HEK293T (cell line): ENCODE measurements around the gene SCML1.

Experiments
- CTCF ChIA-PET: fragments of 350-600 bp; formaldehyde crosslinking; extraction: SDS; loops from one replicate; lab custom pipeline; 2021; ENCODE audit warnings: antibody characterized with exemption, inconsistent platforms; lab: Yijun Ruan, JAX
- POLR2A ChIA-PET: fragments of 350-600 bp; formaldehyde crosslinking; extraction: SDS; loops from one replicate; lab custom pipeline; 2020; ENCODE audit warnings: antibody characterized with exemption, inconsistent platforms; lab: Yijun Ruan, JAX
- DNase-seq: peaks from one replicate; pipeline ENCODE4 v3.0.0; 2012; ENCODE audit warnings: mixed read lengths; ENCODE audit errors: extremely low spot score
- ARNT ChIP-seq: fragments of 450-650 bp; IDR thresholded peaks from 2 replicates; pipeline ENCODE4 v1.6.1; 2017; ENCODE audit warnings: mild to moderate bottlenecking
- BHLHE40 ChIP-seq: fragments of 450-650 bp; IDR thresholded peaks from 2 replicates; pipeline ENCODE4 v1.6.1; 2016; ENCODE audit warnings: mild to moderate bottlenecking, moderate library complexity, borderline replicate concordance
- CTBP1 ChIP-seq: fragments of 450-650 bp; IDR thresholded peaks from 2 replicates; pipeline ENCODE4 v1.6.1; 2016; ENCODE audit warnings: borderline replicate concordance
- ELF4 ChIP-seq: fragments of 450-650 bp; IDR thresholded peaks from 2 replicates; pipeline ENCODE4 v1.6.1; 2017; ENCODE audit warnings: antibody characterized with exemption
- FOXA1 ChIP-seq: fragments of 450-650 bp; IDR thresholded peaks from 2 replicates; pipeline ENCODE4 v1.6.1; 2016; ENCODE audit warnings: mild to moderate bottlenecking
- FOXK2 ChIP-seq: fragments of 450-650 bp; IDR thresholded peaks from 2 replicates; pipeline ENCODE4 v1.6.1; 2016; ENCODE audit warnings: mild to moderate bottlenecking
- FOXM1 ChIP-seq: fragments of 450-650 bp; IDR thresholded peaks from 2 replicates; pipeline ENCODE4 v1.6.1; 2017; ENCODE audit warnings: mild to moderate bottlenecking, borderline replicate concordance
- HDGF ChIP-seq: fragments of 450-650 bp; IDR thresholded peaks from 2 replicates; pipeline ENCODE4 v1.6.1; 2017; ENCODE audit warnings: antibody characterized with exemption, borderline replicate concordance
- L3MBTL2 ChIP-seq: fragments of 450-650 bp; conservative IDR thresholded peaks from 2 replicates; pipeline ENCODE4 v1.6.1; 2016; ENCODE audit warnings: mild to moderate bottlenecking
- LEF1 ChIP-seq: fragments of 450-650 bp; IDR thresholded peaks from 2 replicates; pipeline ENCODE4 v1.6.1; 2017; ENCODE audit warnings: mild to moderate bottlenecking, borderline replicate concordance
- NFRKB ChIP-seq: fragments of 450-650 bp; IDR thresholded peaks from 2 replicates; pipeline ENCODE4 v1.6.1; 2016; ENCODE audit warnings: mild to moderate bottlenecking, moderate library complexity
- PKNOX1 ChIP-seq: fragments of 450-650 bp; IDR thresholded peaks from 2 replicates; pipeline ENCODE4 v1.6.1; 2016
- SP1 ChIP-seq: fragments of 450-650 bp; IDR thresholded peaks from 2 replicates; pipeline ENCODE4 v1.6.1; 2017
- SUZ12 ChIP-seq: fragments of 450-650 bp; IDR thresholded peaks from 2 replicates; pipeline ENCODE4 v1.6.1; 2016; ENCODE audit warnings: mild to moderate bottlenecking
- TARDBP ChIP-seq: fragments of 450-650 bp; IDR thresholded peaks from 2 replicates; pipeline ENCODE4 v1.6.1; 2016
- ZNF384 ChIP-seq: fragments of 450-650 bp; IDR thresholded peaks from 2 replicates; pipeline ENCODE4 v1.6.1; 2016

Gene SCML1

GRCh38 chrX:17703201-17703600 lies 34.1 kb upstream of the SCML1 start:
- ChIA-PET POLR2A (no interaction called here), CTCF (no interaction called here)
- DNase-seq = no peak
- no peak for TF ChIP-seq NFRKB
- no peak for TF ChIP-seq ARNT

GRCh38 chrX:17705211-17705610 lies 32.1 kb upstream of the SCML1 start:
- ChIA-PET CTCF (no interaction called here), POLR2A (no interaction called here)
- TF ChIP-seq BHLHE40 (no peak), HDGF (no peak), TARDBP (no peak), FOXA1 (no peak), SUZ12 (no peak), LEF1 (no peak), ELF4 (no peak), CTBP1 (no peak), FOXM1 (no peak), NFRKB (no peak), ZNF384 (no peak), L3MBTL2 (no peak), SP1 (no peak), ARNT (no peak), PKNOX1 (no peak), FOXK2 (no peak)
- DNase-seq = no peak

DNA sequence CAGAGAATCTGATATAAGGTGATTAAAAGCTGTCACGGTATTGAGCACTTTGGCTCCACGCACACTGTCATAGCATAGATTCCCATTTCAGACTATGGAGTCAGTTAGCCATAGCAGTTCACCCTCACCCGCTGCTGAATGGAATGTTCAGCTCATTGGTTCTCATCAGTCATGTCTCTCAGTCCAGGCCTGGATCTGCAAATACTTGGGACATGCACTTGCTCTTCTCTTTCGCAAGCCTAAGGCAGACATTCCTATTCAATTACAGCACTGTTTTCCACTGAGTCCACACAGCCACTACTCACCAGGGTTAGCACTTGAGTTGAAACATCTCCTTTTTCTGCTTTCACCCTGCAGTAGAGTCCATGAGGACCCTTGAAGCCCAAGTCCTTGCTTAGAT lies 30.6 kb upstream of the SCML1 start:
- no peak for DNase-seq
- TF ChIP-seq NFRKB (no peak), SUZ12 (no peak), LEF1 (no peak), ELF4 (no peak), FOXM1 (no peak), ARNT (no peak), ZNF384 (no peak), TARDBP (no peak), SP1 (no peak), CTBP1 (no peak)
- ChIA-PET CTCF (no interaction called here), POLR2A (no interaction called here)

GRCh38 chrX:17707731-17708130 lies 29.6 kb upstream of the SCML1 start:
- DNase-seq = no peak
- CTCF ChIA-PET = no interaction called here
- POLR2A ChIA-PET = no interaction called here
- TF ChIP-seq ZNF384 (no peak), BHLHE40 (no peak)

DNA sequence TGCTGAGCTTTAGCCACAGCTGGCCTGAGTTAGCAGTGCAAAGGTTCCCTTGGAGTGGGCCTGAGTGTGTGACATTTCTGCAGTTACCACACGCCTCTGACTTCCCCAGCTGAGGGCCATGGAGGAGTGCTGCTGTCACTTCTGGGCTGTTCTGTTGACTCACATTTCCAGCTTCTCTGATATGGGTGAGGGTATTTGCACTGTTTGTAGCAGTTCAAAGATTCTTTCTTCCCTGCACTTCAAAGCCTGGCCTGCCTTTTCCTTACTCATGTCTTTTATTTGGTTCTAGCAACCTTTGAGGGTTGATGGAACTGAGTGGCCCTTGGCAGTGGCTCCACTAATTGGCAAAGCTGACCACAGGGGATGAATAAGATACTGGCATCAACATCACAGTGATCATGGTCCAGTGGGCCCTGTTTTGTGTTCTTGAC lies 26.4 kb upstream of the SCML1 start:
- DNase-seq = no peak
- POLR2A ChIA-PET = no interaction called here
- CTCF ChIA-PET = no interaction called here
- TF ChIP-seq BHLHE40 (no peak), SUZ12 (no peak), FOXM1 (no peak), LEF1 (no peak), L3MBTL2 (no peak), FOXA1 (no peak), ZNF384 (no peak), ARNT (no peak), HDGF (no peak), NFRKB (no peak), FOXK2 (no peak), PKNOX1 (no peak), CTBP1 (no peak), SP1 (no peak), ELF4 (no peak), TARDBP (no peak)

DNA sequence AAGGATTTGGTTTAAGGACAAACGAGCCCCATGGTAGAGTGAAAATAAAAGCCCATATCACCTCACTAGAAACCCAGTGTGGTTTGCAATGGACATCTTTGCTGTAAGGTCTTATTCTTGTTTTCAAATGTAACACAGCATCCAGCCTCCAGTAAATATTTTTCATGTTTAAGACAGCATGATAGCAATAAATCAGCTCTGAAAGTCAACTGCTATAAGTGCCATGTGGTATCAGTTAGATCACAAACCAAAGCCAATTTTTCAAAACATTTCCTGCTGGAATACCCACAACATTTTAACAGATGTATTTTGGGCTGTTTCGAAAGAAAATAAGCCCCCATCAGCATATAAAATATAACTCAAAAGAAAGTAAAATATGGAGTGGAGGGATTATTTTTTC lies 24.0 kb upstream of the SCML1 start:
- no peak for DNase-seq
- POLR2A ChIA-PET = no interaction called here
- CTCF ChIA-PET = no interaction called here
- TF ChIP-seq L3MBTL2 (no peak), FOXA1 (no peak), TARDBP (no peak), SUZ12 (no peak), FOXM1 (no peak), BHLHE40 (no peak), FOXK2 (no peak), LEF1 (no peak), HDGF (no peak), CTBP1 (no peak), ZNF384 (no peak), ELF4 (no peak), SP1 (no peak), NFRKB (no peak), ARNT (no peak), PKNOX1 (no peak)

DNA sequence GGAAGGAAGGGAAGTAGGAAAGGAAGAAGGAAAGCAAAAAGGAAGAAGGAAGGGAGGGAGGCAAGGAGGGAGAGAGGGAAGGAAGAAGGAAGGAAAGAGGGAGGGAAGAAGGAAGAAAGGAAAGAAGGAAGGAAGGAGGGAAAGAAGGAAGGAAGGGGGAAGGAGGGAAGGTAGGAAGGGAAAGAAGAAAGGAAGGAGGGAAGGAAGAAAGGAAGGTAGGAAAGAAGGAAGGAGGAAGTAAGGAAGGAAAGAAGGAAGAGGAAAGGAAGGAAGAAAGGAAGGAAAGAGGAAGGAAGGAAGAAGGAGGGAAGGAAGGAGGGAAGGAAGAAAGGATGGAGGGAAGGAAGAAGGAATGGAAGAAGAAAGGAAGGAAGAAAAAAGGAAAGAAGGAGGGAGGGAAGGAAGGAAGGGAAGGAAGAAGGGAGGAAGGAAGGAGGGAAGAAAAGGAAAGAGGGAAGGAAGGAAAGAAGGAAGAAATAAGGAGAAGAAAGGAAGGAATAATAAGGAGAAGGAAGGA lies 18.6 kb upstream of the SCML1 start:
- POLR2A ChIA-PET = no interaction called here
- DNase-seq = no peak
- CTCF ChIA-PET = no interaction called here
- TF ChIP-seq FOXM1 = no peak
- no peak for TF ChIP-seq FOXA1
- TF ChIP-seq TARDBP = no peak
- no peak for TF ChIP-seq SUZ12
- TF ChIP-seq ARNT = no peak
- TF ChIP-seq L3MBTL2 = no peak
- no peak for TF ChIP-seq ELF4
- no peak for TF ChIP-seq CTBP1
- TF ChIP-seq PKNOX1 = no peak
- TF ChIP-seq HDGF = no peak
- no peak for TF ChIP-seq BHLHE40
- no peak for TF ChIP-seq ZNF384
- no peak for TF ChIP-seq SP1
- TF ChIP-seq FOXK2 = no peak
